HG03342 (cell line): Measurements from ENCODE around the gene TMEM258.

Experiments used
- ATAC-seq: cut with Tn5 transposase; IDR thresholded peaks from one replicate; pipeline ENCODE4 v1.9.1; 2021; ENCODE audit warnings: mild to moderate bottlenecking, moderate library complexity; ENCODE audit not compliant: unreplicated experiment

The TMEM258 gene

GRCh38 chr11:61744609-61745156 is 47.7 kb downstream of the TMEM258 start:
- no peak for ATAC-seq

- no peak for ATAC-seq
Observed at GRCh38 chr11:61744181-61744580, 48.2 kb downstream of the TMEM258 start.

GRCh38 chr11:61743486-61744095 is 48.8 kb downstream of the TMEM258 start:
- no peak for ATAC-seq

- no peak for ATAC-seq
Observed at GRCh38 chr11:61742391-61742790, 50.0 kb downstream of the TMEM258 start.

GRCh38 chr11:61739966-61740365 is 52.4 kb downstream of the TMEM258 start:
- ATAC-seq = no peak

GRCh38 chr11:61739413-61739812 is 53.0 kb downstream of the TMEM258 start:
- ATAC-seq = no peak
